GM04503 (cell line): ENCODE data around the gene CD86.

Source experiments
- DNase-seq: peaks from one replicate; pipeline ENCODE4 v3.0.0-alpha.2; 2012; ENCODE audit warnings: low read depth

The CD86 gene

DNA sequence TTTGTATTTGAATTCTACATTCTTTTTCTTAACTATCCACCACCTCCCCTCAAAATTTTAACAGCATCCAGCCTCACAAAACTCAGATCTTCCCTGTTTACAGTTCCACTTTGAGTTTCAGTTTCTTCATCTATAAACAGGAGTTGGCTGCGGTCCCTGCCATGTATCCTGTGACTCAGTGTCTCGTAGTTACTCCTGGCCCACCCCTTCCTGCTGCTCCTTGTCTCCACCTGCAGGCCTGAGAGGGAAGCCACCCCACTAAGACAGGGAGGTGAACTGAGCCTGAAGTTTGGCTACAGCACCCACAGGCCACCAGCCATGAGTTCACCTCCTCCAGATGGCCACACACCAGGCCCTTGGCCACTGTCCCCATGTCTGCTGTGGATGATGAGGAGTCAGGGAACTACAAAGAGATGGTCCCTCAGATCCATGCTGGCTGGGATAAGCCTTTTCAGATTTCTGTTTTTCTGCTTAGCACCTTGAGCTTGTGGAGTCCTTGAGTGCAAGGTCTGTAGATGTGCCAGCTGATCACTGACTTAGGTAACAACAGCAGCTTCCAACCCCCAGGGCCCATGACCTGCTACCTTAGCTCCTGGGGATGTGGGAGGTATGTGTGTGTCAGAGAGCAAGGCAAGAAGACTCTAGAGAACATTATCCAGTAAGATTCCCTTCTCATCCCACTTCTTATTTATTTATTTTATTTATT is 37.5 kb downstream of the CD86 start:
- DNase-seq = no peak

DNA sequence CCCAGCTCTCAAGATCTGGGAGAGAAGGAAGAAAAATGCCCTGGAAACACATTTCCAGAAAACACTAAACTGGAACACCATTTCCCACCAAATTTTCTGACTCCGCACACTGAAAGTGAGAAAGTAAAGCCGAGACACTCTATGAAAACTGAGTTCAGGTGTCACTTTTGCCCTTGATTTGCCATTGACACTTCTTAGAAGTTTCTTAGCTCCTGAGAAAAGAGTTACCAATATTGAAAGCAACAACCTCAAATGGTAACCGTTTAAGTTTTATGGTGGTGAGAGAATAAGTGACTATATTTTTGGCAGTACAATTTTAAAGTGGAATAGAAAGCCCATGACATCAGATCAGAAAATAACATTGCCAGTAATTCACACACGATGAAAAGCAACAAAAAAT is 39.0 kb downstream of the CD86 start:
- no peak for DNase-seq

DNA sequence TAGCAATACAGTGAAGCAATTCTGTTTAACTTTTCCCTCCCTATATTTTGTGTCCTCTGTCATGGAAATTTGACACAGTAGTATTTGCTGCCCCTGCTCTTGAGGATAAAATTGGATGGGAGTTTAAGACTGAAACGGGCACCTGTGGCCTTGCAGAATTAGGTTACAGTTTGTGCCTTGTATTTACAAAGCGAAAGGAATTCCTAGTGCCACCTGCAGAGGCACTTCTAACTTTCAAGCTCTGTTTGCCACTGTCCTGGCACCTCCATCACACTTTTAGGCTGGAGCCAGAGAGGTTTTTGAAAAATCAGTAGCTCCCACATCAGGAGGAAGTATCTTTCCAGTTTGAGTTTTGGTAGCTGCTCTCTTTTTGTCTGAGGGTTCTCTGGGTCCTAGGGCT is 39.5 kb downstream of the CD86 start:
- DNase-seq = no peak

DNA sequence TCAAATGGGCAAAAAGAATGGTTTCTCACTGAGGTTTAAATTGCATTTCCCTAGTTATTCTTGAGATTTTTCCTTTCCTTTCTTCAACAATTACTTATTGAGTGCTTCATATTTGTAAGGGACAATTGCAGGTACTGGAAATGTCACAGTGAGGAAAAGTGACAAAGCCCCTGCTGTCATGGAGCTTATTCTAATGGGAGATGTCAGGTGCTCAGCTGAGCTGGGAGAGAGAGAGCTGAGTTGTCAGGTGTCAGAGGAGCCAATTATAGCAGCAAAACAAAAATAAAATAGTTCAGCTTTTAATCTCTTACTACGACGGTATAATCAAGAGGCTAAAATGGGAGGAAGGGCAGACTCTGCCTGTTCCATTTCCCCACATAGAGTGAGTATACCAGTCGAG is 42.0 kb downstream of the CD86 start:
- DNase-seq = no peak

DNA sequence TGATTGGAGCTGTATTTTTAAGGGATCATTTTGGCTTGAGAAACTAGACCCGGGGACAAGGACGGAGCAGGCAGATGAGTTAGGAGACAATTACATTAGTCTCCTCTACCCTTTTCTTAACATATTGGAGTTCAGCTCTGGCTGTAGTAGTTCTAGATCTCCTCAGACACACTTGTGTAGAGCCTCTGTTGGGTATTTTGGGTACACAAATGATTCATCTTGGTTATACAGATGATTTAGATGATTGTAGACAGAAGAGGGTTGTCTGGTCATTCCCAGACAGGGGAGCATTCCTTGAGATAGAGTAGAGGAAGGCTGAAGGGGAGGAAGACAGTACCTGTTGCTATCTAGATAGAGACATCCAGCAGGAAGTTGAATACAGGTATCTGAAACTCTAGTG is 43.4 kb downstream of the CD86 start:
- no peak for DNase-seq

DNA sequence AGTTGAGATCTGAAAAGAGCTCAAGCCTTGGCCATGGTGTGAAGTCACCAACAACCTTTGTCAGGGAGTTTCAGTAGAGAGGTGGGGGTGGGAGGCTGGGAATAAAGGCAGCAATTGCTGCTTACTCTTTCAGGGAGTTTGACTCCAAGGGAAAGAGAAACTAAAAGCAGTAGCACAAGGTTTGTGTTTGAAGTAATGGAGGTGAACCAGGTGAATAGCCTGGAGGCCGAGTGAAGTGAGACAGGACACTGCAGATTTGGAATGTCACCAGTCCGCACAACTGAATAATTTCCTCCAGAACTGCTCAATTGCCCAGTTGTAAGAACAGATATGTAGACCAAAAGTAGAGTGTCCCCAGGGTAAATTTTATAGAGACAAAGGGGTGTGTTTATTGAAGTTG is 44.1 kb downstream of the CD86 start:
- DNase-seq = no peak

DNA sequence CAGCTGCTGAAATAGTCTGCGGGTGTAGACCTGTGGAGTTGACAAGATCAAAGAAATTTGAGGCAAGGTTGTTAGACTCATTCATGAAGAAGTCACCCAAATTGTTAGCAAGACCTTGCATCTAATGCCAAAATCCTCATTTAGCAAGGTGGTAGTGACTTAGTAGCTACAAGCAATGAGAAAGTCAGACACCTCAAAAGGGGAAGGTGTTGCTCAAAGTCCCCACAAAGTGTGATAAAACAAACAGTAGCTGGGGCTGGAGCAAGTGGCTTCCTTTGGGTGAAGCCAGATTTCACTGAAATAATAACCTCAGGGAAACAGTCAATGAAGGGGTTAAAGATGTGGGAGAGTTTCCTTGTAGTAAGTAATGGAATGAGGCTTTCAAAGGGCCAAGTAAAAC is 44.9 kb downstream of the CD86 start:
- no peak for DNase-seq

DNA sequence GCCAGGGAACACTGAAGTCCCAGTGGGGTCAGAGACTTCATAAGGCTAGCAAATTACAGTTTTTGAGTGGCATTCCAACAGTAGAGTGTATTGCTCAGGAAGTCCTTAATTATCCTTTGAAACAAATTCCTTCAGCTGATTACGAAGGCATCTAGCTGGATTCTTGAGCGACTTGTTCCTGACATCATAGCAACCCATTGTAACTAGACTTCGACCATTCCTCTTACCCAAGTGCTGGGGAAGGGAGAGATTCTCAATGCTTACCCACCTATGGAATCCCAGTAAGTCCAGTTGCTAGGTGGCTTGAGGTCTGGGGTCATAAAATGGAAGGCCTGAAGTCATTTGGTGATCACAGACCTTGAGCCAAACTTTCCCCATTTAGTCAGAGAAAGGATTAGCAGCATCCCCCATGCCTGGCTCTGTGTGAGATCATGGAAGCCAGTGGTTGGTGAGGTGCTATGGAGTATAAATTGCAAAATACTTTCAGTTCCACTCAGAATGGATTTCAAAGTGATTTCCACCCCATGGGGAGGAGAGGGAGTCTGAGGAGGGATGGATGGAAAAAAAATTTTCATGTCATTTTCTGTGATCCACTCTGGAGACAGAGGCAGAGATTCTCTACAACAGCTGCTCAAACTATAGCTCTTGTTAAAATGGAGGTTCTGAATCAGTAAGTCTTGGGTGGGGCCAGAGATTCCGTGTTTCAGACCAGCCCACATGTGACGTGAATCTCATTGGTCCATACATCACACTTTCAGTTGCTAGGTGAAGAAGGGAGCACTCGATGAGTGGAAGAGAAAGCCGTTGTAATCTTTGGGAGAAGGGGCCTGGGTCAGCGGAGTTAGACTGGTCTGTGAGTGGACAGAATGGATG is 45.7 kb downstream of the CD86 start:
- no peak for DNase-seq

DNA sequence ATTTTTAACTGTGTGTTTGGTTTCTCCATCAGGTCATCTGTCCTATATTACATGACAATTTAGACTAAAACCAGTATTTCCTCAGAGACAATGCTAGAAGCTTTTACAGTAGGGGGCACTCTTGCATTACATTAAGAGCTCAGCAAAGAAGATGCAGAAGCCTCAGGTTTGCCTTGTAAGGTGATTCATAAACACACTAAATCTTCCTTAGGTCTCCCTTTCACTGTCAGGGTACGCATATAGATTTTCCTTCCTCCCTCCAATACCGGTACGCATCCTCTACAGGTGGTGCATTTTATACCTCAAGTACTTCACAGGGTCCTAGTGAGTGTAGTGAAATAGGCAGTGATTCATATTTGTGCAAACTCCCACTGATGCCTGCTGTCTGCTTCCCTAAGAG is 46.5 kb downstream of the CD86 start:
- DNase-seq = no peak

DNA sequence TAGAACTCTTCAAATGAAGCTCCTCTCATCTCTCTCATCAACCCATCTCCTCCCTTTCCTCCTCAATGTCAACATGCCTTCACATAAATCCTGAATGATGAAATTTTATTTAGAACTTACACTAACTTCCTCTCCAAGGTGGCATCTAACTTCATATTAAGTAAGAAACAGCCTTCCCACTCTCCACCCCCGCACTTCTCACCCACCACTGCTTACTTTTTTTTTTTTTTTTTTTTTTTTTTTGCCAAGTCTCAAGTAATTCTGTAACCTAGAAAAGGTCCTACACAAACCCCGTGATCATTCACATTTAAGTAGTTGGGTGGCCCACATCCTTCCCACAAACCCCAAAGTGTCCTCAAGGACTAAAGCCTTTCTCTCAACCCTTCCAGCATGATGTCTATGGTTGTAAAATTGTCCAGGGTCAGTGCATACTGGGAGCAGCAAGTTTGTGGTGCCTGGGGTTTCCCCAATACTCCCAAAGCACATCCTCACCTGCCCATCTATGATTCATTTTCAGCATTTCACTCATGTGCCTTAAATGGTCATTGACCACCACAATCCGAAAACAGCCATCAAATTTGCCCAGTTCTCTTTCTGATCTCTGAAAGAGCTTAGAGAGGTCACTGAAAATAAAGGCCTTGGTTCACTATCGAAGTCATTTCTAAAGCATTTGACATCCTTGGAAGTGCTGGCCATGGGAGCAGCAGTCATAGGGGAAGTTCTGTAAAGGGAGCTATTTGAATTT is 47.2 kb downstream of the CD86 start:
- DNase-seq = no peak

DNA sequence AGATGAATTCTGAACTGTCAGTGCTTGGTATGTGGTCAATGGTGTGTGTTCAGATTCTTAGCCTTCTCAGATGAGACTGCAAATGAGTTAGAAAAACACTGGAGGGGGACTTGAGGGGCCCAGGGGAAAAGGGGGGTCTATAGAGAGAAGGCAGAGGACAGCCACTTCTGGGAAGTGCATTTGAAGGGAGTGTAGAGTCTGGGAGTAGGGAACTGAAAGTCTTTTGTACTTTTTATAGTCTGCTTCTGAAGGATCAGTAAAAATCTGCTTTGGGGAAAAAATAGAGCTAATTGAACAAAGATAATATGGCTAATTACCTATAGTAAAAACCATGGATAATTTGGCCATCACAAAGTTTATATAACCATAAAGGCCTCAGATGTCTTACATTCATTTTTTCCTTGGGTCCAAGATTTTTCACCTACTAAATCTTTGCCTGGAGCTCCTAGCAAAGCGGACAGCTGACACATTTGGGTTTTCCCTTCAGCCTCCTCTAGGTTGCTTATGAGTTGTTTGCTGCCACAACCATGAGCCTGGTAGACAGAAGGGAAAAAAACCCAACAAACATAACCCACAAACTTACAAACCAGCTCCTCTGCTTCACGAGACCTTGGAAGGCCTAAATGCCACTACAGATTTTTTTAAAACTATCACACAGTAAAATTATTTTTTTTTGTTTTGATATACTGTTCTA is 48.8 kb downstream of the CD86 start:
- no peak for DNase-seq

DNA sequence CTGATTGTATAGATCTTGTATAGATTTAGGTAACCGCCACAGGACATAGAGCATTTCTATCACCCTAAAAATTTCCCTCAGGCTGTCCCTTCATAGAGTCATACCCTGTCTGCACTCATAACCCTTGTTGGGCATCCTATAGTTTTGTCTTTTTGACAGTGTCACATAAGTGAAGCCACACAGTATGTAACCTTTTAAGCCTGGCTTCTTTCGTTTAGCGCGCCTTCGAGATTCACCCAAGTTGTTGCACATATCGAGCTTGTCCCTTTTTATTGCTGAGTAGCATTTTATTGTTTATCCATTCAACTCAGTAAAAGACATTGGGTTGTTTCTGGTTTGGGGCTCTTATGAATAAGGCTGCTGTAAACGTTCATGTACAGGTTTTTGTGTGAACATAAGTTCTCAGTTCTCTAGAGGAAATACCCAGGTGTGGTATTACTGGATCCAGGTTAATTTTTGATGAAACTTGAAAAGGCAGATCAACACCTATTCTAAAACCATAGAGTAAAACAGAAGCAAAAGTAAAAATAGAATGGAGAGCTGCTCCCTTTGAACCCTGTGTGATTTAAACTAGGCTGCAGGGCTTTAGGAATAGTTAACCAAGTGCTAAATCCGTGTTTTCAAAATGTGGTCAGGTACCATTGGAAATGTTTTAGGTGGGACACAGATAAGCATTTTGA is 49.5 kb downstream of the CD86 start:
- no peak for DNase-seq

DNA sequence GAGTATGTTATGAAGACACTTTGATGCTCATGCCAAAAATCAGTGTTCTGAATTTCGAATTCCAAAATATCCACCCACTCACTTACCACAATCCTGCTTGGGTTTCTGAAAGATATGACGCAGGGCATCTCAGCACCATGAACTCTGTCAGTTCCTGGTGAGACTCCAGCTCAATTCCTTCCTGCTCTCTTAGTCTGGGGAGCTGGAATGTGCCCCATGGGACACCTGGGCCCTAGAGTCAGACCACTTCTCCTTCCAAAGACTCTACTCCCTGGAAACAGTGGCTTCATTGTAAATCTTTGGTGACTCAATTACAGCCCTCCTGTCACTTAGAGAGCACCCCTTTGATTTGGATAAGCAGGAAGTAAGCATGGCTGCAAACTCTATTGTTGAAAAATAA is 50.5 kb downstream of the CD86 start:
- DNase-seq = no peak

DNA sequence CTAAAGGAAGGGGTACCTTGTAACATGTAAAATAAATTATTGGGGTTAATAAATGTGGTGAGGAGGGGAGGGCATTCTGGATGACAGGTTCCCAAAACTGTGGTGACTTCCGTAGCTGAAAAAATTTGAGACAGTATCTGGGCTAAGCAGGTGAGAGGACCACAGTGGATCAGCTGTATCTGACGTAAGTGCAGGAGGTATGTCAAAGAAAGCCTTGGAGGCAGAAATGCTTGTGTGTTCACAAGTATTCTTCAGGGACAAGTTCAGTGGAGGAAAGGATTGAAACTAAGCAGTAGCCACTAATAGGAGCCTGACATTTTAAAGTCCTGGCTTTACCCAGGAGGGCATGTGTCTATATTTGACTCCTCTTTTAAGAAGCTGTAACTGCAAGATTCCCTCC is 52.0 kb downstream of the CD86 start:
- DNase-seq = no peak

DNA sequence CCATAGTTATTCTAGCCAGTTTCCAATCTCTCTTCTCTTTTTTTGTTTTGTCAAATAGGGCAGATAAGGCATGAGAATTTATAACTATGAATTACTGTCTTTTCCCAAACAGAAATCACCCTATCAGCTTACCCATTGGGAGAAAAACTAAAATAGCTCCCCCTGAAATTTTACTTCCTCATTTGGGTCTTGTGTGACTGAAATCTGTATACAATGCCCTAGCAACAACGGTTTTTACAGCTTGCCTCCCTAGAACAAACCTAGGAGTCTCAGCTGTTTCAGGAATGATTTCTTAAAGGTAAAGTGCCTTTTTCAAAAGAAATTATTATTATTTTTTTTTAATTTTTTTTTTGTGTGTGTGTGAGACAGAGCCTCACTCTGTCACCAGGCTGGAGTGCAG is 56.8 kb downstream of the CD86 start:
- no peak for DNase-seq

DNA sequence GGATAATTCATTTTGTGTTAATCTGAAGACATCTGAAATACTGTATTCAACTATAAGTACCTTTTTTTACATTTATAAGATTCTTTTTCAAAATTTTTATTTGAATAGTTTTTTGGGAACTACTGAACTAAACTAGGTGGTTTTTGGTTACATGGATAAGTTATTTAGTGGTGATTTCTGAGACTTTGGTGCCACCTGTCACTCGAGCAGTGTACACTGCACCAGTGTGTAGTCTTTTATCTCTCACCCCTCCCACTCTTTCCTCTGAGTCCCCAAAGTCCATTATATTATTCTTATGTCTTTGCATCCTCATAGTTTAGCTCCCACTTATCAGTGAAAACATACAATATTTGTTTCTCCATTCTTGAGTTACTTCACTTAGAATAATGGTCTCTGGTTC is 57.6 kb downstream of the CD86 start:
- no peak for DNase-seq

DNA sequence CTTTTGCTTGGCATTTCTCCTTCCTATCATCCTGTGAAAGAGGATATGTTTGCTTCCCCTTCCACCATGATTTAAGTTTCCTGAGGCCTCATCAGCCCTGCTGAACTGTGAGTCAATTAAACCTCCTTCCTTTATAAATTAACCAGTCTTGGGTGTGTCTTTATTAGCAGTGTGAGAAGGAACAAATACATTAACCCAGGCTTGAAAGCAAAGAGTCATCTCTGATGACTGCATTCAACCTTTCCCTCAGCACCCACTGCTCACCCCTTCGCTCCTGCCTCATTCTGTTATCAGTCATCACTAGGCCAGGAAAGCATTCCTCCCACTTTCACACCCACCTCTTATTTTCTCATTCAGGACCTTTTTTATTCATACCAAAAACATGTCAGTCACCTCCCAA is 68.7 kb downstream of the CD86 start:
- no peak for DNase-seq

DNA sequence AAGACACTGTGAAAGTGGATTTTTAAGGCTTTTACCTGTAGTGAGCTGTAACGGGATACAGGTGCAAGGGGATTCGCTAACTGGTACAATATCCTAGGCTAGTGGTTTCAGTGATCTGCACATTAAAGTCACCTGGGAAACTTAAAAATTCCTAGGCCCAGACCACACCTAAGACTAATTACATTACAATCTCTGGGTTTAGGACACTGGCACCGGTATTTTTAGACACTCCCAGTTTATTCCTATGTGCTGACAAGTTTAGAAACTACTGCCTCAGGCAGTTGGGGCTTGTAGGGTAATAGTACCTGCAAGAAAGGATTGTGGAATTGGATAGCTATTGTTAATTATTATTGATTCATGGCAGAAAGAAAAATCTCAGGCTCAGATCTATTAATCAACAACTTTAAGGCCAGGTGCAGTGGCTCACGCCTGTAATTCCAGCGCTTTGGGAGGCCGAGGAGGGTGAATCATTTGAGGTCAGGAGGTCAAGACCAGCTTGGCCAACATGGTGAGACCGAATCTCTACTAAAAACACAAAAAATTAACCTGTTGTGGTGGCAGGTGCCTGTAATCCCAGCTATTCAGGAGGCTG is 77.9 kb downstream of the CD86 start:
- DNase-seq = no peak

DNA sequence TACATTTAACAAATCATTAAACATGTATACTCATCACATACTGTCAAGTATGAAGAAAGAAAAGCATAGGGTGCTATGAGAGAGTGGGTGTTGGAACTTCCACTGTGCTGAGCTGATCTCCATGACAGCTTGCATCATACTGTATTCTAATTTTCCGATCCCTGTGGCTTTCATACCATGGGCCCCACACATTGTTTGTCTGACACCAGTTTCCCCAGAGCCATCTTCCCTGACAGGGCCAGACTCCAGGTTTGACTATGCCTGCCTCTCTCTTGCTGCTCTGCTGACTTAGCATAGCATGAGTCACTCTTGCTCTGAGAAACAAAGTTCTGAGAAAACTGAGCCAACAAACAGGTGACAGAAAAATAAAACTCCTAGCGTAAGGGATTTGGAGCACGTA is 91.3 kb downstream of the CD86 start:
- DNase-seq = no peak

DNA sequence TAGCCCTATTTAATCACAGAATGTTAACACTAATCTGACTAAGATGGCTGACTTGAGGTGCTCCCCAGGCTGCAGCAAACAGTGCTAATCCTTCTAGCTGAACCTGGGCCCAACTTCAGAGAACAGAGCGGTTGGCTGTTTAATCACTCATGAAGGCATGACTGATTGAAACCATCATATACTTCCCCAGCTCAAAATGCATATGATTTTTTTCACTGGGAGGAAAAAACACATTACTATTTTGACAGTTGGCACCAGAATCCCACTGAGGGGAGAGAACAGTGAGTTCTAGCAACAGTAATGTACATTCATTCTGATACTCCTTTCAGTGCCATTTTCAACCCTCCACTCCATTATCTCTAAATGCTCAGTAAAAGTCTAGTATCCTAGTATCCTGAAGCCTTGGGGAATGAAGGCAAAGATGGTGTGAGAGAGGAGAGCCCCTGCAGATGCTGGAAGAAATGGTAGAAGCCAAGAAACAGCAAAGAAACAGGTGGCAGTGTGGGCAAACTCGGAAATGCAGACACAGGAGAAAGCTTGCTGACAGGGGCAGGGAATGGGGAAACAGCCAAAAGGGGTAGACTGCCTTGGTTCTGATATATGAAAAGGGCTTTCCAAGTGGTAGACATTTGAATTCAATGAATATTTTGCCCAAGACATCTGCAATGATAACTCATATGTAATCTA is 93.9 kb downstream of the CD86 start:
- DNase-seq = no peak

DNA sequence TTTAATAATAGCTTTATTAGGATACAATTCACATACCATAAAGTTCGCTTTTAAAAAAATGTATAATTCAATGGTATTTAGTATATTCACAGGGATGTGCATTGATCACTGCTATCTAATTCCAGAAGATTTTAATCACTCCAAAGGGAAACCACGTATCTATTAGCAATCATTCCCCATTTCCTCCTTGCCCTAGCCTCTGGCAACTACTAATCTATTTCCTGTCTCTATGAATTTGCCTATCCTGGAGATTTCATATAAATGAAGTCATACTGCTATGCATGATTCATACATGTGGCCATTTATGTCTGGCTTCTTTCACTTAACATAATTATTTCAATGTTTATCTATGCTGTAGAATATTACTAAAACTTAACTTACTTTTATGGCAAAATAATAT is 96.3 kb downstream of the CD86 start:
- no peak for DNase-seq
